ENCODE data around the gene C22orf31.

DNA sequence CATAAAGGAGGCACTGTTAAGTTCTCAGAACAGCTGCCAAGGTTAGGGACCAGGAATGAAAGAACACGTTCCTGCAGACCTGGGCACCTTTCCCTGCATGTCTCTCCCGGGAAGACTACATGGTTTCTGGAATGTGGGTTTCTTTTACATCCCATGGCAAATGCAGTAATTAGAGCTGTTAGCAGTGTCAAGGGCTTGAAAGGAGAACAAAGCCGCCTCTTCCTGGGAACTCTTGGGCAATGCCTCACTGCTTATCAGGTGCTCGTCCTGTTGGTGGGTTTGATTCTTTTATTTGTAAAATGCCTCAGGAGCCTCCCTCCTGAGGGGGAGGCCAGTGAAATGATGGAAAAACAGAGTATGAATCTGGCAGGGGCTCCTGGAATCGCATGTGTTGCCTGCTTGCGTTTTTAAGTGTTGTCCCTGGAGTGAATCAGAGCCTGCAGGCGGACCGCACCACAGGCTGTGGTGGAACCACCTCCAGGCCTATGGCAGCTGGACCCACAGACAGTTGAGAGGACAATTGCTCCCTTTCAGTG is 723 bp upstream of the C22orf31 start:
- TF ChIP-seq POLR2A (IDR thresholded peaks at IDR 0.05; ENCODE audit: low read depth, low read length) (no peak), MYC (IDR thresholded peaks at IDR 0.05; ENCODE audit: low read depth, low read length) (no peak), FOS (IDR thresholded peaks at IDR 0.05; ENCODE audit: borderline replicate concordance, insufficient read depth, low read length) (no peak)
- TF ChIP-seq, protein P1, sequence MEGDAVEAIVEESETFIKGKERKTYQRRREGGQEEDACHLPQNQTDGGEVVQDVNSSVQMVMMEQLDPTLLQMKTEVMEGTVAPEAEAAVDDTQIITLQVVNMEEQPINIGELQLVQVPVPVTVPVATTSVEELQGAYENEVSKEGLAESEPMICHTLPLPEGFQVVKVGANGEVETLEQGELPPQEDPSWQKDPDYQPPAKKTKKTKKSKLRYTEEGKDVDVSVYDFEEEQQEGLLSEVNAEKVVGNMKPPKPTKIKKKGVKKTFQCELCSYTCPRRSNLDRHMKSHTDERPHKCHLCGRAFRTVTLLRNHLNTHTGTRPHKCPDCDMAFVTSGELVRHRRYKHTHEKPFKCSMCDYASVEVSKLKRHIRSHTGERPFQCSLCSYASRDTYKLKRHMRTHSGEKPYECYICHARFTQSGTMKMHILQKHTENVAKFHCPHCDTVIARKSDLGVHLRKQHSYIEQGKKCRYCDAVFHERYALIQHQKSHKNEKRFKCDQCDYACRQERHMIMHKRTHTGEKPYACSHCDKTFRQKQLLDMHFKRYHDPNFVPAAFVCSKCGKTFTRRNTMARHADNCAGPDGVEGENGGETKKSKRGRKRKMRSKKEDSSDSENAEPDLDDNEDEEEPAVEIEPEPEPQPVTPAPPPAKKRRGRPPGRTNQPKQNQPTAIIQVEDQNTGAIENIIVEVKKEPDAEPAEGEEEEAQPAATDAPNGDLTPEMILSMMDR (IDR thresholded peaks at IDR 0.05; ENCODE audit: extremely low read depth in 1 of 2, insufficient read depth in 1 of 2, low read depth in 1 of 2, low read length in 2 of 2) = no peak
